Midbrain (tissue), 1 donor: Measurements from ENCODE around the gene KHDRBS2.

Experiments
- DNase-seq: peaks from one replicate; lab custom pipeline; 2025; lab: John Stamatoyannopoulos, UW

The KHDRBS2 gene

GRCh38 chr6:62285612-62286469 is at the start of gene KHDRBS2:
KHDRBS2 (minus strand) TSS chr6:62286225.
- DNase-seq, result peak; percentile 93

GRCh38 chr6:62328607-62329006 is 42.6 kb upstream of the KHDRBS2 start:
- DNase-seq, result no peak

- no peak for DNase-seq
These were observed 38.8 kb upstream of the KHDRBS2 start for GRCh38 chr6:62324834-62325233.

GRCh38 chr6:62323818-62324431 is 37.9 kb upstream of the KHDRBS2 start:
- no peak for DNase-seq

GRCh38 chr6:62298745-62299392 is 12.8 kb upstream of the KHDRBS2 start:
- DNase-seq, result no peak

- DNase-seq, result no peak
These were observed 10.5 kb upstream of the KHDRBS2 start for GRCh38 chr6:62296541-62296940.

- no peak for DNase-seq
These were observed 2.9 kb upstream of the KHDRBS2 start for GRCh38 chr6:62288974-62289373.

- no peak for DNase-seq
These were observed 2.5 kb upstream of the KHDRBS2 start for GRCh38 chr6:62288562-62288961.

- DNase-seq, result no peak
These were observed 432 bp upstream of the KHDRBS2 start for GRCh38 chr6:62286470-62286843.

- DNase-seq, result no peak
These were observed 1.3 kb downstream of the KHDRBS2 start for GRCh38 chr6:62284725-62285124.

- DNase-seq, result peak; percentile 72
These were observed 2.1 kb downstream of the KHDRBS2 start for GRCh38 chr6:62283796-62284411.

GRCh38 chr6:62283365-62283764 is 2.7 kb downstream of the KHDRBS2 start:
- no peak for DNase-seq

GRCh38 chr6:62280099-62280498 is 5.9 kb downstream of the KHDRBS2 start:
- no peak for DNase-seq

- no peak for DNase-seq
These were observed 13.9 kb downstream of the KHDRBS2 start for GRCh38 chr6:62272114-62272513.

GRCh38 chr6:62265906-62266525 is 20.0 kb downstream of the KHDRBS2 start:
- DNase-seq, result no peak

- DNase-seq, result no peak
These were observed 23.7 kb downstream of the KHDRBS2 start for GRCh38 chr6:62262283-62262682.

- DNase-seq, result no peak
These were observed 39.9 kb downstream of the KHDRBS2 start for GRCh38 chr6:62246087-62246486.

GRCh38 chr6:62236784-62237183 is 49.2 kb downstream of the KHDRBS2 start:
- DNase-seq, result no peak

- DNase-seq, result no peak
These were observed 56.8 kb downstream of the KHDRBS2 start for GRCh38 chr6:62229231-62229630.

GRCh38 chr6:62217866-62218265 is 68.2 kb downstream of the KHDRBS2 start:
- no peak for DNase-seq

GRCh38 chr6:62202078-62202477 is 83.9 kb downstream of the KHDRBS2 start:
- DNase-seq, result no peak

- DNase-seq, result no peak
These were observed 93.4 kb downstream of the KHDRBS2 start for GRCh38 chr6:62192593-62192992.
